OCI-LY1 (cell line): ENCODE results near the gene TLE2.

Source experiments
- H2AFZ ChIP-seq: fragments of 200-600 bp; sonication (generic), shearing (Covaris generic); 2 replicates; pipeline ENCODE4 v1.6.0; 2014; ENCODE audit warnings: antibody characterized with exemption, mild to moderate bottlenecking, low read length
- H3F3A ChIP-seq: fragments of 200-600 bp; sonication (generic), shearing (Covaris generic); 2 replicates; pipeline ENCODE4 v1.6.0; 2014; ENCODE audit warnings: mild to moderate bottlenecking, antibody characterized with exemption, low read length, moderate library complexity; ENCODE audit not compliant: insufficient read depth
- H3K27ac ChIP-seq: fragments of 200-600 bp; sonication (generic); 2 replicates; pipeline ENCODE4 v1.5.1; 2014; ENCODE audit warnings: low read length, mixed run types, mild to moderate bottlenecking, low read depth; ENCODE audit not compliant: poor library complexity, severe bottlenecking
- H3K27me3 ChIP-seq: fragments of 200-600 bp; sonication (generic); 2 replicates; pipeline ENCODE4 v1.6.0; 2014; ENCODE audit warnings: antibody characterized with exemption, mild to moderate bottlenecking, low read length, moderate library complexity; ENCODE audit not compliant: insufficient read depth
- H3K36me3 ChIP-seq: fragments of 200-600 bp; sonication (generic); 2 replicates; pipeline ENCODE4 v1.6.1; 2014; ENCODE audit warnings: mild to moderate bottlenecking, antibody characterized with exemption, low read length, moderate library complexity, mixed read lengths; ENCODE audit not compliant: insufficient read depth
- H3K4me1 ChIP-seq: fragments of 200-600 bp; sonication (generic); 2 replicates; pipeline ENCODE4 v1.5.1; 2014; ENCODE audit warnings: mild to moderate bottlenecking, low read length, moderate library complexity; ENCODE audit not compliant: insufficient read depth, severe bottlenecking
- H3K4me2 ChIP-seq: fragments of 200-600 bp; sonication (generic), shearing (Covaris generic); 2 replicates; pipeline ENCODE4 v1.6.1; 2014; ENCODE audit warnings: low read length
- H3K4me3 ChIP-seq: fragments of 200-600 bp; sonication (generic); 2 replicates; pipeline ENCODE4 v1.5.1; 2014; ENCODE audit warnings: low read length, low read depth, mild to moderate bottlenecking, mixed read lengths; ENCODE audit not compliant: poor library complexity, severe bottlenecking
- H3K79me2 ChIP-seq: fragments of 200-600 bp; shearing (Covaris generic); 2 replicates; pipeline ENCODE4 v1.6.1; 2016; ENCODE audit warnings: mixed run types, low read length, mixed read lengths; ENCODE audit not compliant: insufficient read depth
- H3K9ac ChIP-seq: fragments of 200-600 bp; sonication (generic), shearing (Covaris generic); 2 replicates; pipeline ENCODE4 v1.6.1; 2014; ENCODE audit warnings: mild to moderate bottlenecking, low read length, mixed read lengths
- H3K9me2 ChIP-seq: fragments of 200-600 bp; sonication (generic), shearing (Covaris generic); 2 replicates; pipeline ENCODE4 v1.6.1; 2014; ENCODE audit warnings: low read depth, mild to moderate bottlenecking, low read length, mixed read lengths
- H3K9me3 ChIP-seq: fragments of 200-600 bp; shearing (Covaris generic); 2 replicates; pipeline ENCODE4 v1.6.1; 2014; ENCODE audit warnings: low read length, mixed read lengths
- H4K20me1 ChIP-seq: fragments of 200-600 bp; sonication (generic), shearing (Covaris generic); 2 replicates; pipeline ENCODE4 v1.6.0; 2016; ENCODE audit warnings: mild to moderate bottlenecking, low read length; ENCODE audit not compliant: insufficient read depth
- CTCF ChIP-seq: fragments of 200-600 bp; sonication (generic), shearing (Covaris generic); IDR thresholded peaks from 2 replicates; pipeline ENCODE4 v1.5.1; 2017; ENCODE audit warnings: mild to moderate bottlenecking, antibody characterized with exemption, low read length, moderate library complexity, mixed read lengths
- EZH2 ChIP-seq: fragments of 200-600 bp; sonication (generic), shearing (Covaris generic); IDR thresholded peaks from 2 replicates; pipeline ENCODE4 v1.8.0; 2017; ENCODE audit warnings: borderline replicate concordance, mixed run types, mild to moderate bottlenecking, antibody characterized with exemption, low read length, moderate library complexity, mixed read lengths

Gene TLE2

GRCh38 chr19:3064011-3064330, 34.9 kb upstream of the TLE2 start:
- Histone ChIP-seq H4K20me1 (no peaks in the 10 kb centered on the region), H3K79me2 (no peaks in the 10 kb centered on the region), H3K4me3 (no peak overlapping the region), H3K9ac (no peak overlapping the region), H2AFZ (no peak overlapping the region), H3K4me1 (peaks cover 18% of the 10 kb centered on the region), H3K27me3 (no peaks in the 10 kb centered on the region), H3K9me3 (no peaks in the 10 kb centered on the region), H3K27ac (no peak overlapping the region), H3K36me3 (peaks cover 8% of the 10 kb centered on the region; the same call in 1 of the 2 replicates), H3K4me2 (no peak overlapping the region), H3F3A (peaks cover 5% of the 10 kb centered on the region), H3K9me2 (no peaks in the 10 kb centered on the region)
- TF ChIP-seq EZH2, result no peak
- no peak for TF ChIP-seq CTCF

GRCh38 chr19:3062165-3063105, 33.4 kb upstream of the TLE2 start, which contains the start of gene TLE5:
TSS of gene TLE5 (minus strand) at chr19:3062495. CDS start at chr19:3062200, 295 bp downstream.
- Histone ChIP-seq H3K27me3 (no peaks in the 10 kb centered on the region), H2AFZ (no peak within 1 kb of the TSS), H3K9me3 (no peaks in the 10 kb centered on the region), H3K36me3 (peaks cover 23% of the 10 kb centered on the region), H3K79me2 (no peaks in the 10 kb centered on the region), H3K4me2 (peak within 1 kb of the TSS; percentile 65), H4K20me1 (no peaks in the 10 kb centered on the region), H3K9me2 (no peaks in the 10 kb centered on the region), H3K27ac (peak within 1 kb of the TSS; percentile 78), H3K4me3 (peak within 1 kb of the TSS; percentile 70), H3K4me1 (peaks cover 18% of the 10 kb centered on the region), H3K9ac (peak within 1 kb of the TSS; percentile 74), H3F3A (peaks cover 5% of the 10 kb centered on the region)
- TF ChIP-seq CTCF (no peak), EZH2 (no peak)

- no peaks in the 10 kb centered on the region for H3K79me2 ChIP-seq
- no peak overlapping the region for H2AFZ ChIP-seq
- no peaks in the 10 kb centered on the region for H3K9me3 ChIP-seq
- peaks cover 33% of the 10 kb centered on the region for H3K36me3 ChIP-seq
- no peaks in the 10 kb centered on the region for H3K9me2 ChIP-seq
- H4K20me1 ChIP-seq, result no peaks in the 10 kb centered on the region
- H3K4me1 ChIP-seq, result peaks cover 18% of the 10 kb centered on the region
- peak overlapping the region; percentile 74 for H3K9ac ChIP-seq
- no peaks in the 10 kb centered on the region for H3K27me3 ChIP-seq
- H3K4me2 ChIP-seq, result peak overlapping the region; percentile 61
- peaks cover 5% of the 10 kb centered on the region for H3F3A ChIP-seq
- peak overlapping the region; percentile 78 for H3K27ac ChIP-seq
- H3K4me3 ChIP-seq, result peak overlapping the region; percentile 70
- TF ChIP-seq CTCF (peak; percentile 42), EZH2 (no peak)
These were observed 32.4 kb upstream of the TLE2 start for GRCh38 chr19:3061182-3062161.
